CD4-positive, alpha-beta T cell treated with Interleukin-4 for 4 hours (primary cell): ENCODE measurements around the gene GUCY1A1.

Experiments used
- DNase-seq: peaks from one replicate; pipeline ENCODE4 v3.0.0-alpha.2; 2020

Gene GUCY1A1

DNA sequence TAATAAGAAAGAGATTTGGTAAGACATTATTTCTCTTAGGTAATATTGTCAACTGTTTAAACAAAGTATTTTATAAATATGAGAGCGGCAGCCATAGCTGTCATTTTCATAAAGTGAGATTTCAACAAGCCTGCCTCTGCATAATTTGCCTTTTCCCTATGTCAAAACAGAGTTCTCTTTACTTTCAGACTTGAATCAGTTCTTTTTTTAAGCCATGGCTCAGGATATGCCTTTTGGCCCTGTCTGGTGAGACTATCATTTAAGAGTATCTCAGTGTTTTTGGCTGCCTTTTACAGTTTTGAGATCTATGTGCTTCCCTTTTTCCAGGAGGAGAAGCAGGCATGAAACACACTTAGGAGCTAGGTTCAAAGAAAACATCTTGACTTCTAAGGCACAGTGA is 7.5 kb upstream of the GUCY1A1 start:
- DNase-seq, result no peak

DNA sequence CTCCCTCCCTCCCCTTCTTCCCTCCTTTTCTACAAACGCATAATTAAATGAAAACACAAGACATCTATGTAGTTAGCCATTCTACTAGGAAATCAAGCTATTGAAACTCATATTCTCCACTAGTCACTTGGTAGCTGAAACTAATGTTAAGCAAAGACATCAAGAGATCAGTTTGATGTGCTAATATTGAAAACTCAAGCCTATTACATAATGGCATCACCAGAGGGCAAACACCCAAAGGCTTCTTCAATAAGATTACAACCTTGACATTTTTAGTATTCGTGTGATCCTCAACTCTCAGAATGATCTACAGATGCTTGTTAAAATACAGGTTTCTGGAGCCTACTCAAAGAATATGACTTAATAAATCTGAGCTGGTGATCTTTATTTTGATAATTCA is 6.2 kb upstream of the GUCY1A1 start:
- no peak for DNase-seq

DNA sequence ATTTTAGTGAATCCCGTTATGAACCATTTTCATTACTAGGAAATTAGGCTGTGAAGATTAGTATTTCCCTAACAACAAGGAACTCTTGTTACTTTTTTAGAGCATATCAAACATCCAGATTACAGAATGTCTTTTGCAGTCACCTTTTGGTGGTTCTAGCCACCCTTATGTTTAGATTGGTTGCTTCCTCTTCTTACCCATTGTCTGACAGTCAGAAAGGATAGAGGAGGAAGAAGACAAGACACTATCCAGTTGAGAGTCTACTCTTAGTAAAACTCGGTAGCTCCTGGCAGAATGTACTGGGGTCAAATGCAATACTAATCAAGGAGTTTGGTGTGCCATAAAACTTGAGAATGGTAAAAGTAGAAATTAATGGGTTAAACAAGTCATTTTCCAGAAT is 1.6 kb upstream of the GUCY1A1 start:
- no peak for DNase-seq

DNA sequence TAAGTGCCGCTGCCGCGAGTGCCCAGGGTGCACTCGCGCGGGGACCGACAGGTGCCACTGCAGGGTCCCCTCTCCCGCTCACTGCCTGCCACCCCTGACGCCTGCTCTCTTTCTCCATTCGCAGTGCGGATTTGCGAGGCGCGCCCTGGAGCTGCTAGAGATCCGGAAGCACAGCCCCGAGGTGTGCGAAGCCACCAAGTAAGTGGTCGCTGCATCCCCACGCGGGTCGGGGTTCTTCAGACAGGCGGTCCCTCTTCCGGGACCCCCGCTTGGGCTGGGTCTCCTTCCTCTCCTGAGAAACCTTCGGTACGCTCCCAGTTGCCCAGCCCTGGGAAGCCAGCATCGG is 547 bp downstream of the GUCY1A1 start:
- no peak for DNase-seq

DNA sequence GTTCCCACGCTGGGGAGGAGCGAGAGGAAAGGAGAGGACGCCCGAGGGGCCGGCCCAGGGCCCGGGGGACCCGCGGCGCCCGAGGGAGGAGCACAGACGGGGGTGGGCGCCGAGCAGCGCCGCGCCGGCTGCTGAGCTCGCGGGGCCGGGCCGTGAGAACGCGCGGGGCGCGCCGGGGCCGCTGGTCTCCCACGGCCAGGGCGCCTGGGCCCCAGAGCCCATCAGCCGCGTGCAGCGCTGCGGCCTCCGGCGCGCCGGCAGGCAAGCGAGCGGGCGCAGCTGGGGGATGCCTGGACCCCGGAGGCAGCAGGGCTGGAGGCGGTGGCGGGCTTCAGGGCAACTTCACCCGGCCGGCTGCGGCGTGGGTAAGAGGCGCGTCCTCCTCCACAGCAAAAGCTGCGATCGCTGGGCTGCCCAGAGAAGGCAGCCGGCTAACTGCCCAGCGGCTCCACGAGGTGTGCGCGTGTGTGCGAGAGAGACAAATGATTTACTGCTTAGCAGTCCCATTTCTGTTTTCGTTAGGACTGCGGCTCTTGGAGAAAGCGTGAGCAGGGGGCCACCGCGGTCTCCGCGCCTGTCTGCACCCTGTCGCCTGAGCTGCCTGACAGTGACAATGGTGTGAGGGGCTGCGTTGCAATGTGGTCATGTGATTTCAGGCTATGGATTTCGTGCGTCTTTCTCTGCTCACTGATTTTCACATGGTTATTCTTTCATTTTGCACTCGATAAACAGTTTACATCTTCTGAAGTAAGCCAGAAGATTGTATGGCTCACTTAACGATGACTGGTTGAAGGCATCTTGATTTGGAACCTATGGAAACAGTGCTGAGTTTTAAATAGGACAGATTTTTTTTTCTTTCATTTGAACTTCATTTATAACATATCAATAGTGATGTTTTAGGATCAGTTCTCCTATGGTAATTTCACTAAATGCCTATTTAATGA is 1.2 kb downstream of the GUCY1A1 start:
- DNase-seq, result no peak

DNA sequence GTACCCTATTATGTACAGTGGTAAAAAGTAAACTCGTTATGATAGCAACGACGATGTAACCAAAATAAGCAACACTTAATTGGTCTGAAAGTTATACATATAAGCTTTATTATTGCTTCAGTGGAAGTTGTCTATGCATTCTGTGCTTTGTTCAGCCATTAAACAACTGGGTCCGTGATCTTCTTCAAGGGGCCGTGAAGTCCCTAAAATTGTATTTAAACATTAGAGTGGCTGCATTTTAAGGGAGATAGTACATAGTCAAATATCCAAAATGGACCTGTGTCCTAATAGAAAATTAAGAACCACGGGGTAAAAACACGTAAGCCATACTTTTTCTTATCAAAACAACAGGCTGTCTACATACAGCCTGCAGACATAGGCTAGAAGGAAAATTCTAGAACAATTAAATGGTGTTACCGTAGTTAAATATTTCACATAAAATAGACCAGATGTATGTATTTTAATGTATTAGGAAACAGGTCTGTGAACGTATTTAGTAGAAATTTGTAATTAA is 2.1 kb downstream of the GUCY1A1 start:
- DNase-seq, result no peak

DNA sequence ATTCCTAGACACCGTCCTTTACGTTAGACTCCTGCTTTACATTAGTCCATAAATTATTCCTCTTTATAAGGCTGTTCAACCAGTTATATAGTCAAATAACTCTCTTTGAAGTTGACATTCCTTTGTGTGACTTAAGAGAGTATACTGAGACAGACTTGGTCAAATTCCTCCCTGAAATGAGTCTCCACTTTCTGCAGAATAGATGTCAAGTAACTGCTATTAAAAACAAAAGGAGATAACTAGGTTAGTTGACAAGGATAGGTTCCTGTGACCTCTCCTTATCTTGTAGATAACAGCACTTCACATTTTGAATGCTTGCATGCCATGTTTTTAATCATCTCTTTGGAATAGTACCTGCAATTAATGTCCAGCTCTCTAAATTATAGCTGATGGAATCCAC is 5.7 kb downstream of the GUCY1A1 start:
- no peak for DNase-seq

DNA sequence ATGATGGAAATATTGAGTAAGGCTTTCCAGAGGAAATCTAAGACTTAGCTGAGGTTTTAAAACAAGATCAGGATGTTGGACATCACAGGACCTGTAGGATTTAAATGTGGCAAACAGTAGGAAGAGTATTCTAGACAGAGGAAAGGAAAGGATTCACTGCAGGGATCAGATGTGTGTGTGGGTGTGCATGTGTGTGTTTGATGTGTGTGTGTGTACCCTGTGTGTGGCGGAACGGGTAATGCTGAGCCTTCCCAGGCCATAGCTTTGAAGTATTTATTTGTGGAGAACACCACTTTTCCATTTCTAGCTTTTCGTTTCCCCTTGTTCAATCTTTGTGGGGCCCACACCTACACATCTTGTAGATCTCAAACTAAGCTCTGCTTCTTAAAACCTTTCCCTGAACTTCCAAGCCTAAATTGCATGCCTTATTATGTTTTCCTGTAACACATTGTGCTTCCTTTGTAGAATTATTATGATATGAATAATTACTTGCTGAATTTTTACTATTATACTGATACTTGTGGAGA is 6.9 kb downstream of the GUCY1A1 start:
- DNase-seq, result no peak

DNA sequence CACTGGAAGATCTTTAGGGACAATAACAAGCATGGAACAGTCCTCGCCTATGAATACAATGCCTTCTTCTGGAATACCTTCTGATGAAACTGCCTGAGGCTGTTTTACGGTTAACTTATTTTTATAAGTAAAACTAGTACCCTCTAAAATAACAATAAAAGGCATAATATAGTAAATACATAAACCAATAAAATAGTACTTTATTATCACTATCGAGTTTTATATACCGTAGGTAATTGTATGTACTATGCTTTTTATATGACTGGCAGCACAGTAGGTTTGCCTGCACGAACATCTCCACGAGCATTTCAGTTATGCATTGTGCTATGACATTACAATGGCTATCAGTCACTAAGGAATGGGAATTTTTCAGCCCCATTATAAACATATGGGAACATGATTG is 8.0 kb downstream of the GUCY1A1 start:
- no peak for DNase-seq

DNA sequence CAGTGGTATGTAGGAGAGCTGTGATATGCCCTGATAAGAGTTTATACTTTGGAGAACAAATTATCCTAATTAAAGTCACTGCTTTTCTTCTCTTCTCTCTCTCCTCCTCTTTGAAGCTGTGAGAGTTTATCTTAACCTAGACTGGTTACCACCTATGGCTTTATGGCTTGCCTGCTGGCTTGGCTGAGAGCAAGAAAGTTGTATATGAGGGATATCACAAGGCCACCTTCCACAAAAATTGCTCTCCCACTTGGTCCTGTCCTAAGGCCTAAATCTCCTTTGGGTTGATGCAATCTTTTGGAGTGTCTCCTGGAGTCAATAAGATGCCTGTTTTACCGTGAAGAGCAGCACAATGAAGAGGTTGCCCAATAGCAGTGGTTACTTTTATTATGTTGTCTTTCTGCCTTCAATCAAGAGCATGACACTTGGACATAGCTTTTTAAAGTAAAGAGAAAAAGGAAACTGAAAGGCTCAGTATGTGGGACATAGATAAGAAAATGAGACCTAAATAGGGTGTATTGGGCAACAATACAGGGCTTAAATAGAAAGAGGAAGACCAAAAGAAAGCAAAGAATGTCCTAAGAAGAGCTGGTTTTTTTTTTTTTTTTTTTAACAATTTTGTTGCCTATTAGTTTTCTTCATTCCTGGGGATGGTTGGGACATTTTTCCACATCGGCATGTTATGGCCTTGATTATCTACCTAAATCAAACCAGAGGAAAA is 9.2 kb downstream of the GUCY1A1 start:
- no peak for DNase-seq

DNA sequence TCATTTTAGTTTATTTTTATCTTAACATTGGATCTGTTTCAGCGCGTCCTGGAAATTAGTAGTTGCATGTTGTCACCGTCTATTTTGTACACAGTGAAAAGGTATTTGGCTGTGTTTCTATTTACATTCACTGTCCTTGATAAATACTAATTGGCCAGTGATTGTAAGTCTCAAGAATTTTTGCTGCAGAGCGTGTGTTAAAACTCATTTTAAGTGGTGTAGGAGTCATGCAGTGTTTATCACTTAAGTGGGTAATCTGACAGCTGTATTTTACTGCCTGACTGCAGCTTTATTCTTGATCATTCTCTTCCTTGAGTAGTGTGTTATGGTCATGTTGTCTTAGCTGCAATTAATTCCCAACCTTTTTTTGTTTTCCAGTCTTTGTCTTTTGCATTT is 9.8 kb downstream of the GUCY1A1 start:
- DNase-seq, result no peak

DNA sequence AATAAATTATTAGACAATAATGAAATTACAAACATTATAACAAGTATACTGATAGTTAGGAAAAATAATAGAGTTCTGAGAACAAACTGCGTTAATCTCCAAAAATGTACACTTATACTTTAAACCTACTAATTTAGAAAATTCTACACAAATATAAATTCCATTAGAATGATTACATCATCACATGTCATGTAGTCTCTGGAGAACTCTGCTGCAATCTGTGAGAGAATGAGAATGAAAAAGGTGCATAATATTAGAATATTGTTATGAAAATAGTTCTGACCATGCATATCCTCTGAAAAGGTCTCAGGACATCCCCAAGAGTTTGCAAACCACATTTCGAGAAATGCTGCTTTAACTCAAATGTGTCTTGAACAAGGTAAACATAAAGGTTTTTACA is 11.4 kb downstream of the GUCY1A1 start:
- no peak for DNase-seq

DNA sequence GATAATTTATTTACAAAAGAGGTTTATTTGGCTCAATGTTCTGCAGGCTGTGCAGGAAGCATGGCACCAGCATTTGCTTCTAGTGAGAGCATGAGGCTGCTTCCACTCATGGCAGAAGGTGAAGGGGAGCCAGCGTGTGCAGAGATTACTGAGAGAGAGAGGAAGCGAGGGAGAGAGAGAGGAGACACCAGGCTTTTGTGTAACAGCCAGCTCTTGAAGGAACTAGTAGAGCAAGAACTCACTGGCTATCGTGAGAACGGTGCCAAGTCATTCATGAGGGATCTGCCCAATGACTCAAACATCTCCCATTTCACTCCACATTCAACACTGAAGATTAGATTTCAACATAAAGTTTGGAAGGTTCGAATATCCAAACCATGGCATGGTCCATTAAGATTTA is 12.7 kb downstream of the GUCY1A1 start:
- no peak for DNase-seq

DNA sequence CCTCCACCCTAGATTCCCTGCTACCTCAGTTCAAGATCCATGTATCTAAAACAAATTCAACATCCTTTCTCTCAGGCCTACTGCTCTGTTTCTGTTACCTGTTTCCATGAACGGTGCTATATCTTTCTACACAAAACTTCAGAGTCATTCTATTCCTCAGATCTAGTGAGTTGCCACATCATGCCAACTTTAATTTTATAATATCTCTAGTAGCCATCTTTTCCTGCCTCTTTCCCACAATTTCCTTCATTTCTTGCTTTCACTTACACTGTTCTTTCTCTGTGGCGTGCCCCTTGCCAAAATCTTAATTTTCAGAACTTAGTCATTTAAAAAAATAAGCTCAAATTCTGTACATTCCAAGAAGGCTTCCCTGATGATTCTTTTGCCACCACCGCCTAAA is 15.2 kb downstream of the GUCY1A1 start:
- no peak for DNase-seq

DNA sequence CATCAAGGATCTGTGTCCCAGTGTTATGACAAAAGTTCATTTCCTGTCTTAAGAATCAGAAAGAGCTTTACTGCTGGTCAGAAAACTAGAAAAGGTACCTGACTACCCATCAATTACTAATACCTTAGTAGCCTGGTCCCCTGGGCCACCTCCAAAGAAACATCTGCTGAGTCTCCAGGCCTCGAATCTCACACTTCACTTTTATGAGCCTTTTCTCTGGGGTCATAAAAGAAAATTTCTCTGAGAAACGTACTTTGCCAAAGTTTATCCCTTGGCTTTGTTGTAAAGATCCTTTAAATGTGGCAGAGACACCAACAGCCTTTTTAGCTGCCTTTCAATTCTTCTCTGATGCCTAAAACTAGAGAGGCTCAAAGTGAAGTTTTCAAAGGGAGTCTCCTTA is 17.8 kb downstream of the GUCY1A1 start:
- no peak for DNase-seq

DNA sequence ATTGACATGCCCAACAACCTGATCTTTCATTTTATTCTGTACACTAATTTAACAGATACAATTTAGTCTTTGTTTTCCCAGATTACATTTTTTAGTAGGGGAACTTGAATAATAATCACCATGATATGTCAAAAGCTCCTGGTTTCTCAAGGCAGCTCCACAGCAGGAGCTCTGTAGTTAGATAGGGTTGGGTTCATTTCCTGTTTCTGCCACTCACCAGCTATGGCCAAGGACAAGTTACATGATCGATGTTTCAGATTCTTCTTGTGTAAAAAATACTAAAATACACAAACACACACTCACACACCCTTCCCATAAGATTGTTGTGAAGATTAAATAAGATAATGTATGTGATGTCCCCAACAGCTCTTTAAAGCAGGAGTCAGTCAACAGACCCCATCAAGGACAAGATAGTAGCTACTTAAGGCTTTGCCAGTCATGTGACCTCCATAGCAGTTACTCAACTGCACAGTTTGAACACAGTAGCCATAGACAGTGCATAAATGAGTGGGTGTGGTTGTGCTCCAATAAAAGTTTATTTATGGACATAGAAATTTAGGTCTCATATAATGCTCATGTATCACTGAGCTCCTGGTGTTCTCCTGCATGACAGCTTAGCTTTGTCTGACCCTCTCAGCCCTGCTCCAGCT is 18.4 kb downstream of the GUCY1A1 start:
- no peak for DNase-seq

DNA sequence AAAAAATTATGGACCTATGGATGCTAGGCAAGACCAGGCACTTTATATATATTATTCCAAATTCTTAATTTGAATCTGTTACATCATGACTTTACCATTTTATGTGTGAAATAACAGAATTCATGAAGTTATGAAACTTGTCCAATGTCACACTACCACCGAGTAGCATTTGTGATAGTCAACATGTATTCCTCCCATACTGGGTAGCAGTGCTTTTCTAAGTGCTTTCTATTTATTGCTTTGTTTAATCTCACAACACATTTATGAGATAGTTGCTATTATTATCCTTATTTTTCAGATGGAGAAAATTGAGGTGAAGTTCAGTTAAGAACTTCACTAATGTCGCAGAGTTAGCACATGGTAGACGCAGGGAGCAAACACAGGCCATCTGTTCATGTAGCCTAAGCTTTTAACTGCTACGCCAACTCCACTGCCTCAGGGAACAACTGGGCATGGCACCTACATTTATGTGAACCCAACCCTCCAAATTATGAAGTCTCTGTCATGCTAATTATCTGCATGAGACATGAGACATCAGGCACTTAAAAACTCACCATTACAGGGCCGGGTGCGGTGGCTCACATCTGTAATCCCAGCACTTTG is 20.8 kb downstream of the GUCY1A1 start:
- no peak for DNase-seq

DNA sequence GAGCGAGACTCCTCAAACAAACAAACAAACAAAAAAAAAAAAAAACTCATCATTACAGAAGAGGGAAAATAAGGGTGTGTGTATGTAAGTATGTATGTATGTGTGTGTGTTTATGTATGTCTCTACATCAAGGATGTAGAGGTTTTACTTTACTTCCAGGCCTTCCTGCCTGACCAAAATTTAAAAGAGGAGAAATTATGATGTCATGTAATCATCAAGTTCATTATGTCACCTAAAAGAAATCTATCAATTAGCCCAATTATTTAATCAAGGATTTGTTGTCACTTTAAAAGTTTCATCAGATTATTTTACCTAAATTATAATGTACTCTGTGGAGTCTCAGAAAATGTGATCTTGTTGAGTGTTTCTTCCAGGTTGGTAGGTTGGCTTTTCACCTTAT is 21.6 kb downstream of the GUCY1A1 start:
- DNase-seq, result no peak

DNA sequence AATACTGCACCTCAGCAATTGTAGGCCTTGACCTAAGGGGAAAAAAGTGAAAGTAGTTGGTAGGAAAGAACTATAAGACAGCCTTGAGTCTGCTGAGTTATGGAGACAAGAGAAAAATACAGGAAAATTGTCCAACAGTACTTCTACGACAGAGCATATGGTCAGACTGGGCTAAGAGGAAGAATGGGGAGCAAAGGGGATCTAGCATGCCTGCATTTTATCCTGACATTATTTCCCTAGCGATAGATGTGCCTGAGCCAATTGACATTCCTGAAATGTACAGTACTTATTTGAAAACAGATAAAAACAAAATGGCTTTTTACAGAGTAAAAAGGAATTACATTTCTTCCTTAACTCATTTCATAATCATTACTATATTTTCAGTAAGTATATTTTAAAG is 22.2 kb downstream of the GUCY1A1 start:
- no peak for DNase-seq

DNA sequence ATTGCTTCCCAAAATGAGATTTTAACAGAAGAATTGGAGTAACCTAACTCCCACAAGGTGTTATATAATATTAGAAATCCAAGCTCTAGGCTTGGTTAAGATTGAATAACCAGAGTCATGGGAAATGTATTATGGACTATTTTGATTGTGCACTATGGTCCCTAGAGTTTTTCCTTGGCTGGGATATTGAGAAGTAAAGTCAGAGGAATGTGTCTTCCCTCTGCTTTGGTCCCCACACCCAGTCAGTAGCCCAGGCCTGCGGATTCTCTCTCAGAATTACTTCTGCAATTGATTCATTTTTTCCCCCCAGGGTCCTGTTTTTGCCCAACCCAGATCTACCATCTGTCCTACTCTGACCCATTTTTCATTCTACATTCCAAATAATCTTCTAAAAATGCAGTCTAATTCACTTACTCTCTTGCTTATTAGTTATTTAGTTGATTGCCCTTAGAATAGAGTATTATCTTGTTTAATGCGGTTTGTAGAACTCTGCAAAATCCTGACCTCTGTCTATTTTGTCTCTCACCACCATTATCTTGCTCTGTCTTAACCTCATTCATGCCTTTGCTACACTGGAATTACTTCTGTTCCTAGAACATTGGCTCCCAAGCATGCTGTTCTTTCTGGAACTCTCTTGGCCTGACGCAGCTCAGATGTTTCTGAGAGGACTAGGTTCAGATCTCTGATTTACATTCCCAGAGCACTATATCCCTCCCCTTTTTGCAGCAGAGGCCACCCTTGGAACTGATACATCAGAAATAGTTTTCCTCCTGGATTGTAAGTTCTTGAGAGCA is 23.6 kb downstream of the GUCY1A1 start:
- no peak for DNase-seq

DNA sequence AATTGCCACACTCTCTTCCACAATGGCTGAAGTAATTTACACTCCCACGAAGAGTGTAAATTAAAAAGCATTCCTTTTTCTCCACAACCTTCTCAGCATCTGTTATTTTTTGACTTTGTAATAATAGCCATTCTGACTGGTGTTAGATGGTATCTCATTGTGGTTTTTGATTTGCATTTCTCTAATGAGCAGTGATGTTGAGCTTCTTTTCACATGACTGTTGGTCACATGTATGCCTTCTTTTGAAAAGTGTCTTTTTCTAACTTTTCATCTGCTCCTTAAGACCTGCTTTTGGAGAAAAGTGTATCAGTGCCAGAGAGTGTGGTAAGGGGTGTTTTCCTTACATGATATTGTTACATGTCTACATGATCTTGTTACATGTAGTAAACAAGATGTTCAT is 25.7 kb downstream of the GUCY1A1 start:
- DNase-seq, result no peak

DNA sequence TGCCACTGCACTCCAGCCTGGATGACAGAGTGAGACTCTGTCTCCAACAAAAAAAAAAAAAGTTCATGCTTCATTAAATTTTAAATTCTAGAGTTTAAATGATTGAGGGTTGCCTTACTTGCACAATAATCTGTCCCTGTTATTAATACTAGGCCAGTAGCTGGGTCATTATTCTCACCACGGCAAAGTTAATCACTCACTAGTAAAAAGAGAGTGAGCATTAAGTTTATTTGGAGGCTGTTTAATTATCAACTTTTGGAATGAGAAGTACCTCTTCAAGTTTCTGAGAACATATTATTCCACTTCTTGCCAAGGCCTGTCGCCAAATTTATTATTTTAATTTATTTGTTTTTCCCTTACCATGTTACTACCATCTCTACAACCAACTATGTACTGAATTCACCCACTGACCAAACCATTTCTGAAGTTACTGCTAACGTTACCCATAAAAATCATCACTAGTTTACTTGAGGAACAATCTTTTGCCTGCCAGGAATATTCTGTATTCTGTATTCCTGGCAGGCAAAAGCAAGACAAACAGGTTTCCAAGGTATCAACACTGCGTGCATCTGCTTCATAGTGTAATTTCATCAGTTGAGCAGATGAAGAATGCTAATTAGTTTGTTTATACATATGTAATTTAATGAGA is 26.5 kb downstream of the GUCY1A1 start:
- DNase-seq, result no peak
